Peyer's patch (tissue), 4 donors: ENCODE measurements around the gene MGLL.

Experiments
- POLR2A ChIP-seq, 2 donors: fragments of 450-650 bp; IDR thresholded peaks; one replicate each; pipeline ENCODE4 v1.5.1; 2017; ENCODE audit warnings: antibody characterized with exemption in 2 of 2, mild to moderate bottlenecking in 2 of 2, moderate library complexity in 2 of 2
- TF ChIP-seq, protein P1 (sequence below), 6 experiments: fragments of 450-650 bp in 4 of 6; fragments of 200-600 bp in 2 of 6; sonication (generic) in 1 of 6; IDR thresholded peaks; one replicate each; pipeline ENCODE4 v1.5.1; 2017 to 2019; ENCODE audit warnings: antibody characterized with exemption in 6 of 6, mild to moderate bottlenecking in 3 of 6, moderate library complexity in 1 of 6

DNA sequence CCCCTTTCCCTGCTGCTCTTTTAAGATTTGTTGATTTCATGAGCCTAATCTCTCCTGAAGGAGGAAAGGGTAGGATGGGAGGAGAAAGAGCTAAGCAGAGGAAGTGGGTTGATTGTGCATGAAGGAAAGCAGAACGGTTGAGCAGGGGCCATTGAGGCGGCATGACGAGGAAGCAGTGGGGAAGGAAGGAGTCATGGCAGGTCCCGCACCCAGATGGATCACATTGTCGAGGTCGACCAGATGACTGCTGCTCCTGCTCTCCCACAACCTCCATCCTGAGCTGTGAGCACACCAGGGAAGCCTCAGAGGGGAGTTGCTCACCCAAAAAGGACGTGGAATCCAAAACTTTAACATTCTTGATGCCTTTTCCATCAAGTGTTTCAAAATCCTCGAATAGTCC lies 106.8 kb downstream of the MGLL start:
- TF ChIP-seq POLR2A (IDR thresholded peaks at IDR 0.05) = no peak
- TF ChIP-seq, protein P1, sequence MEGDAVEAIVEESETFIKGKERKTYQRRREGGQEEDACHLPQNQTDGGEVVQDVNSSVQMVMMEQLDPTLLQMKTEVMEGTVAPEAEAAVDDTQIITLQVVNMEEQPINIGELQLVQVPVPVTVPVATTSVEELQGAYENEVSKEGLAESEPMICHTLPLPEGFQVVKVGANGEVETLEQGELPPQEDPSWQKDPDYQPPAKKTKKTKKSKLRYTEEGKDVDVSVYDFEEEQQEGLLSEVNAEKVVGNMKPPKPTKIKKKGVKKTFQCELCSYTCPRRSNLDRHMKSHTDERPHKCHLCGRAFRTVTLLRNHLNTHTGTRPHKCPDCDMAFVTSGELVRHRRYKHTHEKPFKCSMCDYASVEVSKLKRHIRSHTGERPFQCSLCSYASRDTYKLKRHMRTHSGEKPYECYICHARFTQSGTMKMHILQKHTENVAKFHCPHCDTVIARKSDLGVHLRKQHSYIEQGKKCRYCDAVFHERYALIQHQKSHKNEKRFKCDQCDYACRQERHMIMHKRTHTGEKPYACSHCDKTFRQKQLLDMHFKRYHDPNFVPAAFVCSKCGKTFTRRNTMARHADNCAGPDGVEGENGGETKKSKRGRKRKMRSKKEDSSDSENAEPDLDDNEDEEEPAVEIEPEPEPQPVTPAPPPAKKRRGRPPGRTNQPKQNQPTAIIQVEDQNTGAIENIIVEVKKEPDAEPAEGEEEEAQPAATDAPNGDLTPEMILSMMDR (IDR thresholded peaks at IDR 0.05) = no peak
